Right lung (tissue), 5 donors: Measurements from ENCODE around the gene ITGA6. TPM values are rescaled to one million over a fixed set of nuclear protein-coding genes. Genes with fewer than 3 reads are reported as not detected.

Source experiments
- DNase-seq, 2 donors: peaks; one replicate each; pipeline ENCODE4 v3.0.0-alpha.2; 2013
- polyA plus RNA-seq, 5 donors: library from polyadenylated mRNA; unstranded; fragments of 120-200 nt; gene quantifications; one replicate each; pipeline versions ENCODE4 v1.2.1 to v1.2.3, GENCODE V29; 2013; ENCODE audit warnings: inconsistent platforms in 1 of 5, low replicate concordance in 1 of 5; ENCODE audit not compliant: insufficient read length in 5 of 5, insufficient read depth in 1 of 5

ITGA6 gene
- polyA plus RNA-seq, 5 donors: 49.9 to 89.9 (median 75.9) TPM

- DNase-seq: no peak
Observed at GRCh38 chr2:172415157-172415864, 12.1 kb upstream of the ITGA6 start.

DNA sequence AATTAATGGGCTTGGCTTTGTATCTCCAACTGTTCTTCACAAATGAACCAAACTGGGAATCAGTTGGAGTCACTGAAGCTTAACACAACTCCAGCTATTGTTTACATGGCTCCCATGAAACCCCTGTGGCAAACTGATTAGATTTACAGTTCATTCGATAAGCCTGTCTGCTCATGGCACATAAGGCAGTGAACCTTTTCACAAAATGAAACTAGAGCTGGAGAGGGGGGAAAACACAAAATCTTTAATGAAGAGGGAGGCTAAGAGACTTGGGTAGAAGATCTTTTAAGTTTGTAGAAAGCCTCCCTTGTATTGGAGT lies 11.6 kb upstream of the ITGA6 start:
- no peak for DNase-seq

DNA sequence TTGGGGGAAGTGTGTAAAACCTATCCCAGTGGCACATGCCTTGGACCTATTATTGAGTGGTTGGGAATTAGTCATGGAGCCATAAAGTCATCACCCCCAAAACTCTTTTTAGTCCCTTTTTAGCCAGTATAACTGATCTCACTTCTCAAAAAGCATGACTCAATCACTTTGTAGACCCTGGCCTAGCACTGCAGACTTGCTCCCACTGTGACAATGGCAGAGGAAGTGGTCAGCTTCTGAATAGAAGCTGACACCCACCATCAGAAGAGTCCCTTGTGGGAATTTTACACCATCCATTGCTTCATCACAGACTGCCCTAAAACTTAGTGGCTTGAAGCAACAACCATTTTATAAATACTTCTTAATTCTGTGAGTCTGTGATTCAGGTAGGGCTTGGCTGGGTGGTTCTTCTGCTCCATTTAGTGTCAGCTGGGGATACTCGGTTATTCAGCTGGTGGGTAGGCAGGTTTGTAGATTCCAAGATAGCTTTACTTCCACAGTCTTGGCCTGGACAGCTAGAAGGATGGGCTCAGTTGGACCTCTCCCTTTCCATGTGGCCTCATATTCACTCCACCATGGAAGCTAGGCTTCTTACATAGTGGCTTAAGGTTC lies 10.8 kb upstream of the ITGA6 start:
- no peak for DNase-seq

- DNase-seq: no peak
Observed at GRCh38 chr2:172420216-172420615, 7.2 kb upstream of the ITGA6 start.

- DNase-seq: no peak
Observed at GRCh38 chr2:172423160-172423559, 4.2 kb upstream of the ITGA6 start.

DNA sequence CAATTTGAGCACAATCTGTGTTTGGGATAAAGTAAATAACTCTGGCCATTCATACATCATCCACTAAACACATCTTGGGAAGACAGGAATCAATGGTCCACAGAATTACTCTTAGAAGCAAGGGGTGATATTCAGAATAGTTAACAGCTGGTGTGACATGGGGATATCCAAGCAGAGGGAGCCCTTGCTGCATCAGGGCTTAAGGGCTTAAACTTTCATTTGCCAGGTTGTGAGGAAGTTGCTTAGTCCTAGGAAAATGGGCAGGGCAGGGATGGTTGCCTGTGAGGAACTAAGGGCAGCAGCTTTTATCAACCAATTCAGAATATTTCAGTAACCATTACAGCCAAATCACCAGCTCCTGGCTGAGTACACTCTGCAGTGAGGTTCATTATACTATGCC lies 2.0 kb upstream of the ITGA6 start:
- DNase-seq: no peak

GRCh38 chr2:172426635-172427255 lies 641 bp upstream of the ITGA6 start:
- no peak for DNase-seq

DNA sequence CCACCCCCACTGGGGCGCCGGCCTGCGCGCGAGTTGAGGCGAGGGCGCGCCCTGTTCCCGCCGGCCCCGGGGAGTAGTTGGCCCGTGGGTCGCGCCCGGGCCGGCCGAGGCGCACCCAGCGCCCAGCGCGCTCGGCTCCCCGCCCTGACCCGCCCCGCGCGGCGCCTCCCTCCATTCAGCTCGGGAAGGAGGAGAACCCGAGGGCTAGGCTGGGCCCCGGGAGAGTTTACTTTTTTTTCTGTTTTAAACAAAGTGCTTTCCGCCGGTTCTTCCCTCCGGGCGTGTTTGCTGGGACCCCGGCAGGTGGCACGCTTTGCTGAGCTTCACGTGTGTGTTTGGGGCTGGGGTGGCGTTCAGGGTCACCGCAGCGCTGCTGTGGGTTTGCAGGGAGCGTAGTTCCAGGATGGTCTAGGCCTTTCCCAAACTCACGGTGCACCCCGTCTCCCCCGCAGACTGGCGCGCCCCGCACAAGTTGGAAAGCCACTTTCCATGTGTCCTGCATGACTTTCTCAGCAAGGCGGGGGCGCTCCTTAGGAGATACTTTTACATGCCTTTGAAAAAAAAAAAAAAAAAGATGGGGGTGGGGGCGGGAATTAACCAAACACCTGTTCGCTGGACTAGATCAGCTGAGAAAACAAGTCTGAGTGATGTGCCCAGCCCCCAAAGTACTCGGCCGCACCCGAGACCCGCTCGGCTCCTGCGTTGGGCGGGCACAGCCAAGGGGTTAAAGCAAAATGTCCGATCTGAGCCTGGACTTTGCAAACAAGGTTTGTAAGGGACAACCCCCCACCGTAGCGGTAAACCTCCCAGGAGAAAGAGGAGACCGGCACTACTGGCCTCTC lies 825 bp downstream of the ITGA6 start:
- no peak for DNase-seq

GRCh38 chr2:172428832-172429210 lies 1.4 kb downstream of the ITGA6 start:
- DNase-seq: no peak

- DNase-seq: no peak
Observed at GRCh38 chr2:172429301-172429968, 2.0 kb downstream of the ITGA6 start.

DNA sequence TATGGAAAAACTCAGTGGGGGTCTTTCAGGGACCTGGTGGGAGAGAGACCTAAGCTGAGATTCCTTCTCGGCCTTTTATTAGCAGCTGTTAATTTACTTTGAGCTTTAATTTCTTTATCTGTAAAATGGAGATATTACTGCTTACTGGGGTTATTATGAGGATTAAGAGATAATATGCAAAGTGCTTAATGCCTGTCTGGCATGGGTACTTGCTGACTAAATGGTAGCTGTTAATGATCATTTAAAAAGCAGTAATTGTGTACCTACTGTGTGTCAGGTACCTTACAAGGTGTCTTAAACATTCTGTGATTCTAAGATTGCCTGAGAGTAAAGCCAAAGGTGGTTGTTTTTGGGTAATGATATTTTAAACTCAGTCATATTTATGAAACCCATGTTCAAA lies 2.6 kb downstream of the ITGA6 start:
- DNase-seq: no peak

- no peak for DNase-seq
Observed at GRCh38 chr2:172430678-172431077, 3.3 kb downstream of the ITGA6 start.

GRCh38 chr2:172431463-172431862 lies 4.1 kb downstream of the ITGA6 start:
- no peak for DNase-seq

DNA sequence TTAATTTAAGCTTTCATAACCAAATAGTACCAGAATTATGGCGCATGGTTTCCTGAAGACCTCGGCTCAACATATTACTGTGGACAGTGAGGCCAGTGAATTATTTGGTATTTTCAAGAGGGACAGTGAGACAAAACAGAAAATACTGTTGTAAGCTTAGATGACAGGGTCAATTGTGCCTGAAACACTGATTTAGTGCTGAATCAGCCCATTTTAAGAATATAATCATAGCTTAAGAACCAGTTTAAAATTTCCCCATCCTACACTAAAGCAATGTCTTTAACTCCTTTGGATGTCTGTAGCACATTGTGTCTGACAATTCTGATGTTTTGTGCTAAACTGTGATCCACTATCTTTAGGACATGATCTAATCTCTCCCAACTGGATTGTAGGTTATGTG lies 4.6 kb downstream of the ITGA6 start:
- no peak for DNase-seq

DNA sequence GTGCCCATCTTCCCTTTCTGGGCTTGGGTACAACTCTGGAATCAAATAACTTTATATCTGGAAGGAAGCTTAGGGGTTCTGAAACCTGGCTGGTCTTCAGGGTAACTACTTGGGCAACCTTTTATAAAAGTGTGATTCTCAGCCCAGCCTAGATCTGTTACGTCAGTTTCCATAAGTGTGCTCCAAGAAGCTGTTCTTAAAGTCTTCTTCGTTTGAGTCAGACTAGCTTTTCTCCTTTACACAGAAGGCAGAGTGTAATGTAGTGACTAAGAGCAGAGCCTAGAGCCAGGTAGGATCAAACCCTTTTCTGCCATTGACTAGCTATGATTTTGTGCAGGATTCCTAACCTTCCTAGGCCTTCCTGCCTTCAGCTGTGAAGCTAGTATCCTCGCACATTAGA lies 5.8 kb downstream of the ITGA6 start:
- DNase-seq: no peak

- DNase-seq: no peak
Observed at GRCh38 chr2:172434821-172435605, 7.6 kb downstream of the ITGA6 start.

- DNase-seq: no peak
Observed at GRCh38 chr2:172435606-172435911, 8.2 kb downstream of the ITGA6 start.

DNA sequence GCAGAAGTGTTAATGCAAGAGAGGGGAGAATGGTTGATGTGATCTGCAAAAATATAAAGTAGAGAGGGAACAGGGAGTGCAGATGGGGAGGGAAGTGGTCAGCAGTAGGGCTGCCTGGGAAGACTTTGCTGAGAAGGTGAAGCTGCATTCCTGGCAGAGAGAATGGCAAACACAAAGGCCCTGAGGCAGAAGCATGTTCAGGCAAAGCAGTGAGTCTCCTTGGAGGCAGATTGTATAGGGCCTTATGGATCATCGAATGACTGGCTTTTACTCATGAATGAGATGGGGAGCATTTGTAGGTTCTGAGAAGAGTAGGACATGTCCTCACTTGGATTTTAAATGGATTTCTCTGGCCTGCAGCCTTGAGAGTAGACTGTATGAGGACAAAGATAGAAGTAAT lies 9.5 kb downstream of the ITGA6 start:
- no peak for DNase-seq

DNA sequence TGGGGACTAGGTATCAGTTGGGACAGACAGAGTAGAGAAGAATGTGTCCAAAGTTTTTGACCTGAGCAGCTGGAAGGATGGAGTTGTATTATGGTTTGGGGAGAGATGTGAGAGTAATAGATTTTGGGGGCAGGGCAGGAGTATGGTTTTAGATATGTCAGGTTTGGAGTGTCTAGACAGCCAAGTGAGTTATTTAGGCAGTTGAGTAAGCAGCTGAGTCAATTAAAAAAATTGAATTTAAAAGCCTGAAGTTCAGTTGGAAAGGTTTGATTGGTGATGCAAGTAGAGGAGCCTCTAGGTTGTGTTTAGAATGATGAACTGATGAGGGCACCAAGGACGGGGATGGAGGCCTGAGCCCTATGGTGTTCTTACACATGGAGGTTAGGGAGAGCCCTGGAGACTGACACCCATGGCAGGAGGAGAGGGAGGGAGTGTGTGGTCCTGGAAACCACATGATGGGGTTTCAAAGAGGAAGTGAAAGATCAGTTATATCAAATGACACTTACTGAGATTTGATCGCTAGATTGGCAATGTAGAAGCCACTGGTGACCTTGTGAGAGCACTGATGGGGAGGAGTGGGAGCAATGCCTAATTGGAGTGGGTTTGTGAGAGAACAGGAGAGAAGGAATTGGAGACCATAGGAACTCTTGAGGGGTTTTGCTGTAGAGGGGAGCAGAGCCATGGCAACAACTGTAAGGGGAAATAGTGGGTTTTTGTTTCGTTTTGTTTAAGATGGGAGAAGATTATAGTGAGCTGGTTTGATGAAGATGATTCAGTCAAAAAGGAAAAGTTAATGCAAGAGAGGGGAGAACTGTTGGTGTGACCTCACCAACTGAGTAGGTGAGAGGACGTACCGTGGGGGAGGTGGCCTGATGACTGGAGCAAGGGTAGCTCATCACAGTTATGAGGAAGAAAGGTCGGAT lies 10.3 kb downstream of the ITGA6 start:
- no peak for DNase-seq
